ENCODE data around the gene ZNF79.

- no peak for TF ChIP-seq EP300 (IDR thresholded peaks at IDR 0.05; ENCODE audit: borderline replicate concordance)
- no peak for TF ChIP-seq ZBTB7A (IDR thresholded peaks at IDR 0.05; ENCODE audit: low read depth)
- TF ChIP-seq YY1 (IDR thresholded peaks at IDR 0.05; ENCODE audit: low read depth): no peak
- no peak for TF ChIP-seq REST (IDR thresholded peaks at IDR 0.05; ENCODE audit: low read depth)
- no peak for TF ChIP-seq RAD21 (IDR thresholded peaks at IDR 0.05; ENCODE audit: low read depth)
- TF ChIP-seq NFIC (IDR thresholded peaks at IDR 0.05): no peak
- no peak for TF ChIP-seq CEBPB (IDR thresholded peaks at IDR 0.05)
- no peak for TF ChIP-seq TAF1 (IDR thresholded peaks at IDR 0.05; ENCODE audit: low read depth)
- no peak for TF ChIP-seq CREB1 (IDR thresholded peaks at IDR 0.05; ENCODE audit: low read depth)
- TF ChIP-seq, protein P1, sequence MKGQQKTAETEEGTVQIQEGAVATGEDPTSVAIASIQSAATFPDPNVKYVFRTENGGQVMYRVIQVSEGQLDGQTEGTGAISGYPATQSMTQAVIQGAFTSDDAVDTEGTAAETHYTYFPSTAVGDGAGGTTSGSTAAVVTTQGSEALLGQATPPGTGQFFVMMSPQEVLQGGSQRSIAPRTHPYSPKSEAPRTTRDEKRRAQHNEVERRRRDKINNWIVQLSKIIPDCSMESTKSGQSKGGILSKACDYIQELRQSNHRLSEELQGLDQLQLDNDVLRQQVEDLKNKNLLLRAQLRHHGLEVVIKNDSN (IDR thresholded peaks at IDR 0.05): no peak
- TF ChIP-seq TCF12 (IDR thresholded peaks at IDR 0.05; ENCODE audit: low read depth): no peak
- no peak for TF ChIP-seq EGR1 (IDR thresholded peaks at IDR 0.05)
These were observed 21.0 kb downstream of the ZNF79 start for GRCh38 chr9:127444921-127445850.

All from Ishikawa (cell line).